ENCODE results near the gene CEP126.

Gene CEP126

DNA sequence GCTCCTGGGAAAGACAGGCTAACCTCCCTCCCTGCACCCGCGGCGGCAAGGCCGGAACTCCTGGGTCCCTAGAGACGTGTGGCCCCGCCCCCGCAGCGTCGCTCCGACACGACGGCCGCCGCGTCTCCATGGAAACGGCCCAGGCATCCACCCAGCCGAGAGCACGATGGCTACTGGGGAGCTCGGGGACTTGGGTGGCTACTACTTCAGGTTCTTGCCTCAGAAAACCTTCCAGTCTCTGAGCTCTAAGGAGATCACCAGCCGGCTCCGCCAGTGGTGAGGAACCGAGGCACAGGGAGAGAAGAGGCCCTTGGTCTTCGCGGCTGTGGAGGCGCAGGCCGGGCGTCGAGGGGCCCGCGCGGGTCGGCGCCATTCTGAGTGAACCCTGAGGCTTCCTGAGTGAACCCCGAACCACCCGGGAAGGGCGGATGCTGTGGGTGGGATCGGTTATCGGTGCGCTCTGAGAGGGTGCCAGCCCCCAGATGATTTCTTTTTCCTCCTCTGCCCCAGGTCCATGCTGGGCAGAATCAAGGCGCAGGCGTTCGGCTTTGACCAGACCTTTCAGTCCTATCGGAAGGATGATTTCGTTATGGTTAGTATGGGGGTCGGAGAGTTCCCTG lies 132.6 kb downstream of the CEP126 start, which contains the start of gene CFAP300:
Gene CFAP300, plus strand, starts transcription at position 133 of the 620 bp plus-strand sequence. Its CDS starts 34 bp downstream, at position 167.
- Histone ChIP-seq H2AK5ac (ENCODE audit: low read depth, low read length) (no peak within 1 kb of the TSS), H3K27me3 (ENCODE audit: control insufficient read depth in 3 of 3, insufficient read depth in 3 of 3, low read depth in 1 of 3, low read length in 3 of 3) (no peaks in the 10 kb centered on the region), H3K4me3 (ENCODE audit: low read length in 2 of 2) (peak within 1 kb of the TSS; percentile 59 to 83), H4K8ac (ENCODE audit: low read depth, low read length) (peak within 1 kb of the TSS; percentile 23), H3K14ac (ENCODE audit: low read length) (peak within 1 kb of the TSS; percentile 56), H2BK12ac (ENCODE audit: low read length) (no peak within 1 kb of the TSS), H3K79me1 (ENCODE audit: low read depth, low read length) (no peaks in the 10 kb centered on the region), H2BK5ac (ENCODE audit: low read length) (peak within 1 kb of the TSS; percentile 39), H3K23ac (ENCODE audit: low read depth, low read length, poor library complexity) (no peak within 1 kb of the TSS), H2BK15ac (ENCODE audit: low read length) (no peak within 1 kb of the TSS), H3K4ac (ENCODE audit: low read length) (no peak within 1 kb of the TSS), H3K9me3 (replicated peaks in 1 of 2; ENCODE audit: control insufficient read depth in 2 of 2, insufficient read depth in 1 of 2, low read depth in 1 of 2, low read length in 2 of 2) (no peaks in the 10 kb centered on the region), H3K9ac (ENCODE audit: low read depth, low read length, poor library complexity) (peak within 1 kb of the TSS; percentile 53), H3K27ac (replicated peaks; ENCODE audit: low read length) (no peak within 1 kb of the TSS), H3K4me1 (ENCODE audit: control insufficient read depth in 2 of 2, insufficient read depth in 1 of 2, low read depth in 1 of 2, low read length in 2 of 2) (peaks cover 0 to 2% of the 10 kb centered on the region in 2 donors), H2AFZ (ENCODE audit: low read length) (peak within 1 kb of the TSS; percentile 95), H2BK120ac (ENCODE audit: low read depth, low read length) (peak within 1 kb of the TSS; percentile 61), H3K36me3 (replicated peaks in 1 of 2; ENCODE audit: control insufficient read depth in 2 of 2, insufficient read depth in 2 of 2, low read length in 2 of 2) (no peaks in the 10 kb centered on the region), H4K91ac (ENCODE audit: low read depth, low read length, poor library complexity) (no peak within 1 kb of the TSS), H3K18ac (ENCODE audit: low read length) (peak within 1 kb of the TSS; percentile 85), H3K4me2 (ENCODE audit: insufficient read depth, low read length, poor library complexity, severe bottlenecking) (peak within 1 kb of the TSS; percentile 65)
- WGBS, 2 donors (ENCODE audit: extremely low coverage in 2 of 2, insufficient read length in 2 of 2, insufficient replicate concordance in 1 of 2), result no CpG with 5 or more reads among the region's 45 CpGs
- peak; percentile 55 for DNase-seq (ENCODE audit: low spot score)

Data from neuronal stem cell (in vitro differentiated cells).